Fibroblast of skin of back (primary cell): ENCODE results near the gene RAF1.
"Not testable (repeated sequence)": the region's sequence is repeated elsewhere in the genome, so short reads cannot be mapped to it uniquely, and the experiment has no call there.

Experiments used
- DNase-seq: peaks from one replicate; pipeline ENCODE4 v3.0.0-alpha.2; 2013

Gene RAF1

GRCh38 chr3:12556690-12557472, 107.0 kb downstream of the RAF1 start, which contains the start of gene MKRN2:
Gene MKRN2 (plus strand): TSS chr3:12557087. CDS start chr3:12557151, 64 bp downstream.
- DNase-seq, result peak; percentile 86

- DNase-seq, result no peak
Observed at GRCh38 chr3:12556314-12556689, 107.6 kb downstream of the RAF1 start.

GRCh38 chr3:12553921-12554391, 110.0 kb downstream of the RAF1 start:
- peak; percentile 60 for DNase-seq

- no peak for DNase-seq
Observed at GRCh38 chr3:12549971-12550760, 113.8 kb downstream of the RAF1 start.

GRCh38 chr3:12545473-12545791, 118.5 kb downstream of the RAF1 start, which contains the start of gene MKRN2OS:
Gene MKRN2OS (minus strand): TSS chr3:12545499. CDS start chr3:12545464, 35 bp downstream.
- no peak for DNase-seq

GRCh38 chr3:12544652-12545472, 119.1 kb downstream of the RAF1 start:
- no peak for DNase-seq

- not testable (repeated sequence) for DNase-seq
Observed at GRCh38 chr3:12543497-12543896, 120.4 kb downstream of the RAF1 start.

GRCh38 chr3:12541625-12542024, 122.3 kb downstream of the RAF1 start:
- DNase-seq, result no peak

GRCh38 chr3:12536423-12536822, 127.5 kb downstream of the RAF1 start:
- peak; percentile 9 for DNase-seq
